Vagina (tissue), 2 donors: Measurements from ENCODE around the gene TBXAS1. TPM values are rescaled to one million over a fixed set of nuclear protein-coding genes. Genes with fewer than 3 reads are reported as not detected.

Experiments
- DNase-seq, 2 donors: peaks; one replicate each; pipeline ENCODE4 v3.0.0-alpha.2; 2017; ENCODE audit errors: extremely low spot score in 2 of 2
- H3K27ac ChIP-seq: fragments of 200-600 bp; sonication (generic); one replicate; pipeline ENCODE4 v1.5.1; 2019
- H3K27me3 ChIP-seq: fragments of 200-600 bp; sonication (generic); one replicate; pipeline ENCODE4 v1.5.1; 2019
- H3K36me3 ChIP-seq, 2 donors: fragments of 200-600 bp; sonication (generic); one replicate each; pipeline ENCODE4 v1.5.1; 2017 to 2019
- H3K4me1 ChIP-seq: fragments of 200-600 bp; sonication (generic); one replicate; pipeline ENCODE4 v1.5.1; 2019
- H3K4me3 ChIP-seq, 2 donors: fragments of 200-600 bp; sonication (generic); 1 replicate in 1 of 2; 2 replicates in 1 of 2; pipeline ENCODE4 v1.5.1; 2016 to 2019
- H3K9me3 ChIP-seq: fragments of 200-600 bp; sonication (generic); one replicate; pipeline ENCODE4 v1.5.1; 2019
- CTCF ChIP-seq, 3 experiments: fragments of 450-650 bp in 2 of 3; fragments of 200-600 bp in 1 of 3; sonication (generic) in 1 of 3; IDR thresholded peaks; one replicate each; pipeline ENCODE4 v1.5.1; 2017 to 2019; ENCODE audit warnings: antibody characterized with exemption in 3 of 3, mild to moderate bottlenecking in 2 of 3, moderate library complexity in 2 of 3
- POLR2A ChIP-seq, 2 donors: fragments of 450-650 bp; IDR thresholded peaks; one replicate each; pipeline ENCODE4 v1.6.1; 2017; ENCODE audit warnings: antibody characterized with exemption in 2 of 2, mild to moderate bottlenecking in 2 of 2, moderate library complexity in 2 of 2
- POLR2AphosphoS5 ChIP-seq, 2 donors: sonication (generic); formaldehyde crosslinking; IDR thresholded peaks; one replicate each; pipeline ENCODE4 v1.9.0; 2017; ENCODE audit warnings: antibody characterized with exemption in 2 of 2, mild to moderate bottlenecking in 2 of 2, low read depth in 1 of 2; ENCODE audit not compliant: insufficient read depth in 1 of 2
- intact Hi-C: fragments of 100-400 bp; cut with DNase I; formaldehyde crosslinking; loops from one replicate; pipeline ENCODE4 v1.15.1; 2023
- total RNA-seq: library from RNA; depleted of rRNA; stranded (reverse); fragments of >200 nt; gene quantifications from one replicate; pipeline ENCODE4 v1.2.3, GENCODE V29; 2016

The TBXAS1 gene
- total RNA-seq, 1 donor from 2014 or later: 18.4 TPM

- no peak for TF ChIP-seq CTCF (IDR thresholded peaks at IDR 0.05)
- no peak for TF ChIP-seq POLR2AphosphoS5 (IDR thresholded peaks at IDR 0.05; ENCODE audit: insufficient read depth in 1 of 2, low read depth in 1 of 2)
- Histone ChIP-seq H3K27ac (no peak overlapping the region), H3K4me1 (no peaks in the 10 kb centered on the region), H3K4me3 (no peak overlapping the region), H3K9me3 (no peaks in the 10 kb centered on the region), H3K27me3 (no peaks in the 10 kb centered on the region), H3K36me3 (no peaks in the 10 kb centered on the region)
- no peak for DNase-seq
- intact Hi-C loops: no loop called here
Observed at GRCh38 chr7:139995017-139995915, 166.2 kb downstream of the TBXAS1 start.

- no peak for DNase-seq
- Histone ChIP-seq H3K27me3 (no peaks in the 10 kb centered on the region), H3K4me1 (no peaks in the 10 kb centered on the region), H3K27ac (no peak overlapping the region), H3K36me3 (no peaks in the 10 kb centered on the region), H3K4me3 (no peak overlapping the region), H3K9me3 (no peaks in the 10 kb centered on the region)
- intact Hi-C loops: no loop called here
- TF ChIP-seq CTCF (IDR thresholded peaks at IDR 0.05): no peak
- TF ChIP-seq POLR2A (IDR thresholded peaks at IDR 0.05): no peak
- TF ChIP-seq POLR2AphosphoS5 (IDR thresholded peaks at IDR 0.05; ENCODE audit: insufficient read depth in 1 of 2, low read depth in 1 of 2): no peak
Observed at GRCh38 chr7:139998572-139998971, 169.5 kb downstream of the TBXAS1 start.

GRCh38 chr7:139999516-139999915 lies 170.5 kb downstream of the TBXAS1 start:
- Histone ChIP-seq H3K4me1 (no peaks in the 10 kb centered on the region), H3K27me3 (no peaks in the 10 kb centered on the region)
- no peak for DNase-seq

GRCh38 chr7:140000666-140001268 lies 171.7 kb downstream of the TBXAS1 start:
- H3K9me3 ChIP-seq: no peaks in the 10 kb centered on the region
- intact Hi-C loops: loop anchor here (5.0 kb wide), 2 partner anchors 223 to 363 kb away; partner anchors contain the start of gene HIPK2
- DNase-seq: no peak
- H3K36me3 ChIP-seq: no peaks in the 10 kb centered on the region
- TF ChIP-seq POLR2A (IDR thresholded peaks at IDR 0.05) (no peak), CTCF (IDR thresholded peaks at IDR 0.05) (no peak), POLR2AphosphoS5 (IDR thresholded peaks at IDR 0.05; ENCODE audit: insufficient read depth in 1 of 2, low read depth in 1 of 2) (no peak)
- H3K27ac ChIP-seq: no peak overlapping the region
- no peak overlapping the region for H3K4me3 ChIP-seq
- no peaks in the 10 kb centered on the region for H3K27me3 ChIP-seq
- no peaks in the 10 kb centered on the region for H3K4me1 ChIP-seq

More at GRCh38 chr7:139999516-139999915, 170.5 kb downstream of the TBXAS1 start:
- H3K36me3 ChIP-seq: no peaks in the 10 kb centered on the region
- TF ChIP-seq POLR2A (IDR thresholded peaks at IDR 0.05) (no peak), POLR2AphosphoS5 (IDR thresholded peaks at IDR 0.05; ENCODE audit: insufficient read depth in 1 of 2, low read depth in 1 of 2) (no peak), CTCF (IDR thresholded peaks at IDR 0.05) (no peak)
- no peak overlapping the region for H3K27ac ChIP-seq
- intact Hi-C loops: no loop called here
- H3K9me3 ChIP-seq: no peaks in the 10 kb centered on the region
- H3K4me3 ChIP-seq: no peak overlapping the region
